ENCODE measurements around the gene SLC2A13.

Gene SLC2A13

DNA sequence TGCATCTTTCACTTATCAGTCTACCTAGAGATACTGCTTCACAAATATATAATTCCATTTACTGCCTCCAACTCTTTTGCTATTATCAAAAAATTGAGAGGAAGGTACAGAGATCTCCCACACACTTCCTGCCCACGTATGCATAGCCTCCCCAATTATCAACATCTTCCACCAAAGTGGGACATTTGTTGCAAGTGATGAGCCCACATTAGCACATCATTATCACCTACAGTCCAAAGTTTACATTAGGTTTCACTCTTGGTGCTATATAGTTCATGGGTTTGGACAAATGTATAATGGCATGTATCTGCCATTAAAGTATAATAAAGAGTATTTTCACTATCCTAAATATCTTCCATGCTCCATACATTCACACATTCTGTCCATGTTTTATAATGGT is 66.3 kb downstream of the SLC2A13 start:
- DNase-seq (ENCODE audit: extremely low spot score) = no peak
- CTCF ChIA-PET = interaction anchor here (0.8 to 1.4 kb wide), 2 partner anchors 8 to 9 kb away, joined by 3 read pairs; no protein-coding TSS in a partner anchor
- TF ChIP-seq, protein P1, sequence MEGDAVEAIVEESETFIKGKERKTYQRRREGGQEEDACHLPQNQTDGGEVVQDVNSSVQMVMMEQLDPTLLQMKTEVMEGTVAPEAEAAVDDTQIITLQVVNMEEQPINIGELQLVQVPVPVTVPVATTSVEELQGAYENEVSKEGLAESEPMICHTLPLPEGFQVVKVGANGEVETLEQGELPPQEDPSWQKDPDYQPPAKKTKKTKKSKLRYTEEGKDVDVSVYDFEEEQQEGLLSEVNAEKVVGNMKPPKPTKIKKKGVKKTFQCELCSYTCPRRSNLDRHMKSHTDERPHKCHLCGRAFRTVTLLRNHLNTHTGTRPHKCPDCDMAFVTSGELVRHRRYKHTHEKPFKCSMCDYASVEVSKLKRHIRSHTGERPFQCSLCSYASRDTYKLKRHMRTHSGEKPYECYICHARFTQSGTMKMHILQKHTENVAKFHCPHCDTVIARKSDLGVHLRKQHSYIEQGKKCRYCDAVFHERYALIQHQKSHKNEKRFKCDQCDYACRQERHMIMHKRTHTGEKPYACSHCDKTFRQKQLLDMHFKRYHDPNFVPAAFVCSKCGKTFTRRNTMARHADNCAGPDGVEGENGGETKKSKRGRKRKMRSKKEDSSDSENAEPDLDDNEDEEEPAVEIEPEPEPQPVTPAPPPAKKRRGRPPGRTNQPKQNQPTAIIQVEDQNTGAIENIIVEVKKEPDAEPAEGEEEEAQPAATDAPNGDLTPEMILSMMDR (IDR thresholded peaks at IDR 0.05; ENCODE audit: control extremely low read depth, extremely low read depth, low read depth, missing control alignments) = no peak
- POLR2A ChIA-PET = no interaction called here

DNA sequence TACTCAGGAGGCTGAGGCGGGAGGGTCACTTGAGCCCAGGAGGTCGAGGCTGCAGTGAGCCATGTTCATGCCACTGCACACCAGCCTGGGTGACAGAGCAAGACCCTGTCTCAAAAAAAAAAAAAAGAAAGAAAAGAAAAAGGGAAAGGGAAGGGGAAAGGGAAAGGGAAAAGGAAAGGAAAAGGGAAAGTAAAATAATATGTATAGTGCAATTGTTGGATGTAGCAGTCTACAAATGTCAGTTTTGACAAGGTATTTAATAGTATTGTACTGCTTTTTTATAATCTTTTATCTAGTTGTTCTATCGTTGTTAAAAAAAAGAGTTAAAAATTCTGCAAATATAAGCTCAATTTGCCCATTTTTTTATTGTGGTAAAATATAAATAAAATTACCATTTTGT is 67.3 kb downstream of the SLC2A13 start:
- ChIA-PET CTCF (interaction anchor here (0.7 to 2.7 kb wide), 3 partner anchors 9 to 27 kb away, joined by 3 to 9 read pairs (median 3); no protein-coding TSS in a partner anchor), POLR2A (no interaction called here)
- TF ChIP-seq, protein P1 (IDR thresholded peaks at IDR 0.05; ENCODE audit: control extremely low read depth, extremely low read depth, low read depth, missing control alignments) = no peak
- DNase-seq (ENCODE audit: extremely low spot score) = no peak

DNA sequence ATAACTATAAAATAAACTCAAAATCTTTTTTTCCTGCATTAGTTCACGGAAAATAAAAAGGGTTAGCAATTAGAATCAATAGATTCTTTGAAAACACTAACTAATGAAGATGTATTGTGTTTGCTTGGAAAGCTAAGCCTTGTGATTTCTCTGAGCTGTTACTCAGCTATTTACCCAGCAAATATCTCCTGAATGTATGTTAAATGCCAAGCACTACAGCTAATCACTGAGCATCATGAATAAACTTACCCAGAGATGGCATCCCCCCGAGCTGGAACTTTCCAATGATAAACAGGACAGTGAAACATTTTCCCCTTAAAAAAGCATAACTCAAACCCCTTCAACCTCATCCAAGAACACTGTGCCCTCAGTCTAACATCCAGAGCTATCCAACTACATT is 71.2 kb downstream of the SLC2A13 start:
- TF ChIP-seq, protein P1 (IDR thresholded peaks at IDR 0.05; ENCODE audit: control extremely low read depth, extremely low read depth, low read depth, missing control alignments) = no peak
- no peak for DNase-seq (ENCODE audit: extremely low spot score)
- ChIA-PET CTCF (interaction anchor here (1.5 to 3.5 kb wide), 2 partner anchors 10 to 24 kb away, joined by 3 to 15 read pairs; no protein-coding TSS in a partner anchor), POLR2A (no interaction called here)

DNA sequence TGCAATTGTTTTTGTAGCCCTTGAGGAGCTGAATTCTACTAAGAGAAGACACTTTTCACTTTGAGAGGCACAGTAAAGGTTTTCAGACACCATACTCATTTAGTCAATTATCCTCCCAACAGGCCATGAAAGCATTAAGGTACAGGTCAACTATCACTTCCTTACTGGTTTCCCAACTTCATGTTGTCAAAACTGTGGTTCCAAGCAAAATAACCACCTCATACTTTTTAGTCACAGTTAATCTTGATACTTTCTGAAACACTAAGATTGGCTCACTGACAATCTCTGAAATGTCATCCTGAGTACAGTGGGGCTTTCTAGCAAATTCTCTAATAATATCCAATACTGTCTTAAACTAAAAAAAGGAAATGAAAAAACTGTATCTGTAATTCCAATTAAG is 71.7 kb downstream of the SLC2A13 start:
- CTCF ChIA-PET = interaction anchor here (1.5 to 3.5 kb wide), 2 partner anchors 9 to 23 kb away, joined by 3 to 15 read pairs; no protein-coding TSS in a partner anchor
- POLR2A ChIA-PET = no interaction called here
- DNase-seq (ENCODE audit: extremely low spot score) = no peak
- TF ChIP-seq, protein P1 (IDR thresholded peaks at IDR 0.05; ENCODE audit: control extremely low read depth, extremely low read depth, low read depth, missing control alignments) = no peak

DNA sequence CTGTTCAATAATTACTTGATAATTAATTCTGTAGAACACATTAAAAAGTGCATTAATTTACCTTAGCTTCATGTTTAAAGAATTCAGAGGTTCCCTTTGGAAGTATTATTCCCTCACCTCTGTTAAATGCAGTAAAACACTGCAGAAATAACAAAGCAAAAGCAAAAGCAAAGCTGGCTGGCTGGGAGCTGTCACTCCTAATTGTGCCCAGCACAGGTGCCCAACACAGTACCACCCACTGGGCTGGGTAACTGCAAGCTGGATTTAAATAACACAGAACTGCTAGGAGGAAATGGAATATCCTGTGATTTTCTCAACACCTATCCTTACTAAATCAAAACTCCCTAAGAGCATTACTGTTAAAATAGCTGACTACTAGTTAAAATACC is 72.6 kb downstream of the SLC2A13 start:
- POLR2A ChIA-PET = no interaction called here
- CTCF ChIA-PET = interaction anchor here (0.6 to 3.5 kb wide), 2 partner anchors 9 to 22 kb away, joined by 3 to 15 read pairs; no protein-coding TSS in a partner anchor
- TF ChIP-seq, protein P1 (IDR thresholded peaks at IDR 0.05; ENCODE audit: control extremely low read depth, extremely low read depth, low read depth, missing control alignments) = no peak
- DNase-seq (ENCODE audit: extremely low spot score) = no peak

DNA sequence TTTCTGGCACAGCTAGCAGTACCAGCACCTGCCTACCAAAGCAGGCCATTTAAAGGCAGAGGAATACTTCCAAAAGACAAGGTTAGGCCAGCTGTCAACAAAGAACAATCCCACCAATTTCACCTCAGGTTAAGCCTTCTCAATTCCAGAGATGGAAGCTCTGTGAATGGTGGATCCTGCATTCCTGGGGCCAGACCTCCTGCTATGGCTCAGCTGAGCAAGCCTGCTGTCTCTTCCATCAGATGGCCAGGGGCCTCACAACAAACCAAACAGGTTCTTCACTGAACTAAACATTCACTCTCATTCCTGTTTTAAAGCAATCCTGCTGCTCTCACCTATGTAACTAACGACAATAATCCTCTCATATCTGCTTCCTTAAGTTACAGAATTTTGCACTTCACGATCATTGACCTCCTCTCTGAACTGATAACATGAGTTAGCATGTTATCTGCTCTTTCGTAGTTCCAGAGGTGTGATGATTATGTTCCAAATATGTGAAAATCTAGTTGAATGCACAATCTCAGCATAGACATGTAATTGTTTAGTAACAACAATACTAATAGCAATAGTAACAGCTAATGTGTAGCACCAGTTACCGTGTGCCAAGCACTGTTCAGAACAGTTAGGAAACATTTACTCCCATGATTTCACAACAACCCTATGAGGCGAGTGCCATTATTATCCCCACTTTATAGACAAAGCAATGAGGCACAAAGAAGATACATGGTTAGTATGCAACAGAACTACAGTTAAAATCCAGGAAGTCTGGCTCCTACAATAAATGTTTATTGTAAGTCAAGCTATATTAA is 73.2 kb downstream of the SLC2A13 start:
- POLR2A ChIA-PET = no interaction called here
- TF ChIP-seq, protein P1 (IDR thresholded peaks at IDR 0.05; ENCODE audit: control extremely low read depth, extremely low read depth, low read depth, missing control alignments) = no peak
- DNase-seq (ENCODE audit: extremely low spot score) = no peak
- CTCF ChIA-PET = interaction anchor here (0.6 to 3.5 kb wide), 2 partner anchors 8 to 22 kb away, joined by 3 to 15 read pairs; no protein-coding TSS in a partner anchor
